HG02938 (cell line): Measurements from ENCODE around the gene OXSR1.

Experiments
- ATAC-seq: cut with Tn5 transposase; IDR thresholded peaks from one replicate; pipeline ENCODE4 v1.9.1; 2021; ENCODE audit warnings: mild to moderate bottlenecking, moderate library complexity; ENCODE audit not compliant: unreplicated experiment

Gene OXSR1

DNA sequence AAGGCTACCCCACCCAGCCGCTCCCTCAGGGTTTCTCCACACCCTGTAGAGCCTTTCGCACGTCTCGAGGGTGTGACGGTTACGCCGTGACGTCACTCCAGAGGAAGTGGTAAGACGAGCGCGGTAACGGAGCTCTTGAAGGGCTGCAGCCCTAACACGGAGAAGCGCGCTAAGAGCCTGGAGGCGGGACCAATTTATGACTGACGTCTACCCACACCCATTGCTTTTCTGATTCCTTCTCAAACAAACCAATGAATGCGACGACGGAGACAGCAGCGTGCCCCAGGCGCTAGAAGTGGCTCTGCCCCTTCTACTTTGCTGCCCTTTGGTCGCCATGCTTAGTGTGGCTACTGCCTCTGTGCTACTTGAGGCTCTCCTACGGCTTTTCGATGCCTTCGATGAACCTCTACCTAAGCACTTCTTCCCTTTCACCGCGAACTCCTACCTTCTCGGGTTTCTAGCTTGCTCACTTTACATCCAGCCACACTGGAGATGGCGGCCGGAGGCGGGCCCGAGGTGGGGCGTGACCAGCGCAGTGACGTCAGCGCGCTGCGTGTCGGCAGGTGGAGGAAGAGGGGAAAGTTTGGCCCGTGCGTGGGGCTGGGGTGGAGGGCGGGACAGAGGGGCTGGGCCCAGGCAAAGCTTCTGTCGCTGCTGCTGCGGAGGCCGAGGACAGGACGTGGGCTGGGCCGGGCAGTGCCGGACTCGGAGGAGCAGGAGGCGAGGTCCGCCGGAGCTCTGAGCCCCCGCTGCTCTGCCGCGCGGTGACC, at the start of gene OXSR1:
TSS of gene OXSR1 (plus strand) at position 586 of the 770 bp plus-strand sequence. CDS start 340 bp downstream, outside the sequence.
- ATAC-seq: peak; percentile 88

DNA sequence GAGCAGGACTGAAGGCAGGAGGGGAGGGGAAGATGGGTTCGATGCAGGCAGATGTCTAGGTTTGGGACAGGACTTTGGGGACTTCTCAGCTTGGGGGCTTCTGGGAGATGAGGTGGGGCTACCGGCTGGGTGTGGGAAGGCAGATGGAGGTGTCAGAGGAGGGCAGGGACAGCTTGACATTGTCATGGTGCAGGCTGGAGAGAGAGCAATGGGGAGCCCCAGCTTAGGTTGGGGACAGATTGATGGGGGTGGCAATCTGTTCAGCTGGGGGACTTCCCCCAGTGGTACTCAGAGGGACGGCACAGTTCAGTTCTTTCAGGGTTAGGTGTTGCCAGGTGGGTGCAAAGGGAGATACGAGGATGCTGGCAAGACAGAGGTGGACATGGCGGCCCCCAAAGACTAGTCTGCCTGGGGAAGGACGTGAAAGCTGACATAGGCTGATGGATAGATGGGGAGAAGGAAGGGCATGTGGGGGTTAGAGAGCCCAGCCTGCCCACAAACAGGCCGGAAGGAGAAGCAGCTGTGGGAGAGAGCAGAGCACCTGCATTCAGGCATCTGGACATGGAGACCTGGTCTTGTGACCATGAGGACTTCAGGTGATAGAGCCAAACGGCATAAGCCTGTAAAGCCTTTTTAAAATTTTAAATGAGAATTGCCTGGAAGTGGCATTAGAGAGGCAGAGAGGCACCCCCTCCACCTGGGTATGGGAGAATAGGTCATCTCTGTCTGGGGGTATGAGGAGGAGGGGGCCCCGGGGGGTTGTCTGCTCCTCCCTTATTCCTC, 49.5 kb upstream of the OXSR1 start:
- no peak for ATAC-seq

- no peak for ATAC-seq
Observed at GRCh38 chr3:38116471-38117162, 48.7 kb upstream of the OXSR1 start.

DNA sequence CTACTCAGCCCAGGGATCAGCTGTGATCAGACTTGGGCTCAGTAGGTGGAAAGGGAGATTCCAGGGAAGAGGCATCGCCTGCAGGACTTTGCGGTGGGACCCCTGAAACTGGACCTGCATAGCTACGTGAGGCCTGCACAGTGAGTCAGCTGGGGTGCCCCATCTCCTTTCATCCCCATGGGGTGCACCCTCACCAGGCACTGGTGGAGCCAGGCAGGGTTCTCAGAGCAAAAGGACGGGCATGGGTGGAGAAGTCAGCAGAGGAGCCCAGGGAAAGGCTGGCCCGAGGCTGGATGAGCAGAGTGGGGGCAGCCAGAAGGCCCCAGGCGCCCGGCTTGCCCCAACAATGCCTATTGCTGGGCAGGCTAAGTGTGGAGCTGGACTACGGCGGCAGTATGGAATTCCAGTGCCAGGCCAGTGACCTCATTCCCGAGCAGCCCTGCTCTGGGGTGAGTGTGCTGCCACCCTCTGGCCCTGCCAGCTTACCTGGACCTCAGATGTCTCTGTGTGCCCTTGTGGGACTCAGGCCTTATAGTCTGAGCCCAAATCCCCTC, 48.1 kb upstream of the OXSR1 start:
- no peak for ATAC-seq

DNA sequence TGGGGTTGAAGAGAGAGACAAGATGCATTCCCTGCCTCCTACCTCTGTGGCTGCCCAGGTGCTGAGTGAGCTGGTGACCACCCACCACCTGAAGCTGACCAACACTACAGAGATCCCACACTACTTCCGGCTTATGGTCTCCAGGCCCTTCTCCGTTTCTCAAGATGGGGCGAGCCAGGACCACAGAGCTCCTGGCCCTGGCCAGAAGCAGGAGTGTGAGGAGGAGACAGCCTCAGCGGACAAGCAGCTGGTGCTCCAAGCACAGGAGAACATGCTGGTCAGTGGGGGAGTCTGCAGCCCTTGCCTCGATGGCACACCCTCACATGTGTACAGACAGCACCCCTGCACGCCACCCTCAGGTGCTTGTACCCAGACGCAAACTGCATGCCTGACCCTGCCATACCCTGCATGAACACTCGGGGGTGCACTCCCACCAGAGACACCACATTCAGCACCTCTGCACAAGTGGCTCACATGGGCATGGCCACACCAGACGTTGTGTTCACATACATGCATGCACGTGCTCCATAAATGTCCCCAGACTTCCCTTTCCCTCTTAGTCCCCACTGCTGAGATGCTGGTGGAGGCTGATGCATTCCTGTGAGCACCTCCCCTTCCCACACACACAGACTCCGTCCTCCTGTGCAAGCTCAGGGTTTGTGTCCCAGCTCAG, 47.5 kb upstream of the OXSR1 start:
- peak; percentile 58 for ATAC-seq

GRCh38 chr3:38118421-38119247, 46.7 kb upstream of the OXSR1 start:
- no peak for ATAC-seq

- ATAC-seq: no peak
Observed at GRCh38 chr3:38119248-38119544, 46.1 kb upstream of the OXSR1 start.

DNA sequence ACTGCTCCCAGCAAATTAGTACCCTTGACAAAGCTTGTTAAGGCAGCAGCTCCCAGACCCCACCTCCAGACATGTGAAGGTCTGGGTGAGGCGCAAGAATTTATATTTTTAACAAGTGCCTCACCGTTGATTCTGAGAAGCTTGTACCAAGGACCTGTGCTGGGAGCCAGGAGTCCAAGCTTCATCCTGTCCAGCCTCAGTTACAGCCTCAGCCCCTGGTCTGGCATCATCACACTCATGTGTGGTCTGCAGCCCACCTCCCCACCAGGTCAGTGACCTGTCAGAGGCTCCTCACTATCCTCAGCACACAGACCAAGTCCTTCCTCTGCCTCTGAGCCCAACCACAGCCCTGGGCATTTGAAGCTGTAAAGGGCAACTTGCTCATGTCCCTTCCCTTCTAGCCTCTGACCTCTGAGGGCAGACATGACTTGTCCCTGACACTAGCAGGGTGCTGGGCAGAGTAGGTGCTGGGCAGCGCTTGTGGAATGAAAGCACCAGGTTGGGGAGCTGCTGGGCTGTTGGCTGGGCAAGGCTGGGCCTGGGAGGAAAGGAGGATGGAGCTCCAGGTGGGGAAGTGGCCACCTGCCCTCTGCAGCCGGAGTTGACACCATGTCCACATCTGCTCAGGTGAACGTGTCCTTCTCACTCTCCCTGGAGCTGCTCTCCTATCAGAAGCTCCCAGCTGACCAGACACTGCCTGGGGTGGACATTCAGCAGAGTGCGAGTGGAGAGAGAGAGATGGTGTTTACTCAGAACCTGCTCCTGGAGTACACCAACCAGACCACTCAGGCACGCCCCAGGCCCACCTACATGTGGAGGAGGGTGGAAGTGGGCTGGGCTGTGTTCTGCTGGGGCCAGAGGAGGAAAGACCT, 45.3 kb upstream of the OXSR1 start:
- no peak for ATAC-seq

GRCh38 chr3:38120693-38121450, 44.5 kb upstream of the OXSR1 start:
- no peak for ATAC-seq

- ATAC-seq: no peak
Observed at GRCh38 chr3:38121451-38121831, 43.9 kb upstream of the OXSR1 start.

DNA sequence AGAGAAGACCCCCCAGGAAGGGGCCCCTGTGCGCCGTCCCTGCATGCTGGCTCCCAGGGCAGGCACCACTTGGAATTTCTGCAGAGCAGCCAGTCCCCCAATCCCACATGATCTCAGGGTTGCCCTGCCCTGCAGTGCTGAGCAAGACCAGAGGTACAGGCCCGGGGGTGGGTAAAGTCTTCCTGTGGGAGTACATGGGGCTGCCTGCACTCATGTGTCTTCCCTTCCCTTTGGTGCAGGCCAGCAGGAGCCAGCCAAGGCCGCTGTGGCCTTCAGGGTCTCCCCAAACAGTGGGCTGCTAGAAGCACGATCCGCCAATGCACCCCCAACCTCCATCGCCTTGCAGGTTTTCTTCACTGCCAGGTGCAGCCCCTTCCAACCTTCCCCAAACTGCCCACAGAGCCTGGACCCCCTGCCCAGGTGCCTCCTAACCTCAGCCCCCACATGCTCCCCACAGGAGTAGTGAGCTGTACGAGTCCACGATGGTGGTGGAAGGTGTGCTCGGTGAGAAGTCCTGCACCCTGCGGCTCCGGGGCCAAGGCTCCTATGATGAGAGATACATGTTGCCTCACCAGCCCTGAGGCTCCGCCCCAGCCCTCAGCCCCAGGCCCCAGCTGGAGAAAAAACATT, 43.4 kb upstream of the OXSR1 start:
- ATAC-seq: no peak

GRCh38 chr3:38122712-38123290, 42.5 kb upstream of the OXSR1 start:
- no peak for ATAC-seq

GRCh38 chr3:38124324-38125122, 40.8 kb upstream of the OXSR1 start:
- no peak for ATAC-seq

DNA sequence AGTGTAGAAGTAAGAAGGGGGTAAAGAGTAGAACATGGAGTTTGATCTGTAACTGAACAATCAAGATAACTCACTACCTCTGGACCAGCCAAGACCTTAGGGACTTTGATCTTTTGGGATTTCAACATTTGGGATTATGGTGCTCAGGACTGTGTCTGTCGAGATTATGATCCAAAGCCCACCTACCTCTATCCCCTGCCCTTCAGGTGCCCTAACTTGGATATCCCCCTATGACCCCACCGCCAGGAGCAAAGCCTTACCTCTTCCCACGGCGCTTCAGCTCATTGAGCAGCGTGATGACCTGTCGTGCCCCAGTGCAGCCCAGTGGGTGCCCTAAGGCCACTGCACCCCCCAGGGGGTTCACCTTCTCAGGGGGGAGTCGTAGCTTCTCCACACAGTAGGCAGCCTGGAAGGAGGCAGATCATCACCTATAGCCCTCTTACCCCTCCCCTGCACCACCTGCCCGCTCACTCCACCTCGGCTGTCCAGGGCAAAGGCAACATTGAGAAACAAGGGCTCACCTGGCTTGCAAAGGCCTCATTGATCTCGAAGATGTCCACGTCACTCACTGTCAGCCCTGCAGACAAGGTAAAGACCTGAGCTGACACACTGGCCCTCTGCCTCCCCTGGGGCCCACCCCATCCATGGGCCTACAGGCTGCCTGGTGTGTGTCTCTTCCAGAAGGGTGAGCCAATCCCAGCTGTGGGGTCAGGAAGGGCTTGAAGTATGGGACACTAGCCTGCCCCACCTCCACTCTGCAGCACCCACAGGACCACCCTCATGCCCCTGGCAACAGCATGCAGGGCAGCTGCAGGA, 39.8 kb upstream of the OXSR1 start:
- ATAC-seq: no peak

DNA sequence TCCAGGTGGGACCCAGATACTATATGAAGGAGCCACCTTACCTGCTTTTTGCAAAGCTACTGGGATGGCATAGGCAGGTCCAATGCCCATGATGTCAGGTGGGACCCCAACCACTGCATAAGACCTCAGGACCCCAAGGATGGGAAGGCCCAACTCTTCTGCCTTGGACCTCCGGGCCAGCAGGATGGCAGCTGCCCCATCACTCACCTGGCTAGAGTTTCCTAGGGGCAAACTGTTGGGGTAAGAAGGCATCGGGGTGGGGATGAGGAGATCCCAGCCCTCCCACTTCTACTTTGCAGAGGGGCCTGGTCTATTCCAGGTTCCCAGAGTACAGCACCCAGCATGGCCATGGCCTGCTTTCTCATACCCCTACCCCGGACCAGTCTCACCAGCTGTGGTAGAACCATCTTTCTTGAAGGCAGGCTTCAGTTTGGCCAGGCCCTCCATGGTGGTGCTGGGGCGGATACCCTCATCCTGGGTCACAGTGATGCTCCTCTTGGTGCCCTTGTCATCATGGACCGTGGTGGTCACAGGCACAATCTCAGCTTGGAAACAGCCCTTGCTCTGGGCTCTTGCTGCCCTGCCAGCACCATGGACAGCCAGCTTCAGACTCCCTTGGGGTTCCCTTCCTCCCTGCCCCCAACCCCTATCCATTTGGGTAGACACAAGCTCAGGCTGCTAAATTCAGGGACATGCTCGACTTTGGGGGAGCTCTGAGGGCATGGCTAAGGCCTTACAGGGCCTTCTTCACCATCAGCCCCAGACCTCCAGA, 39.0 kb upstream of the OXSR1 start:
- ATAC-seq: no peak
